Naive B cell (primary cell): Measurements from ENCODE around the gene CRTAC1. TPM values are rescaled to one million over a fixed set of nuclear protein-coding genes. Genes with fewer than 3 reads are reported as not detected.

Experiments
- ATAC-seq, 2 donors: fragments of 150-1000 bp; cut with Tn5 transposase; 2 replicates each; pipeline ENCODE4 v1.10.0; 2021; ENCODE audit warnings: low read depth in 2 of 2, mild to moderate bottlenecking in 2 of 2, moderate library complexity in 2 of 2
- DNase-seq: peaks from one replicate; pipeline ENCODE4 v3.0.0; 2022
- H3K27ac Mint-ChIP-seq, 6 donors: one replicate each; pipeline ENCODE4 v1.8.0; 2020 to 2022; ENCODE audit warnings: mild to moderate bottlenecking in 6 of 6, mixed read lengths in 6 of 6, moderate library complexity in 5 of 6, inconsistent platforms in 2 of 6
- H3K27me3 Mint-ChIP-seq, 3 donors: one replicate each; pipeline ENCODE4 v1.8.0; 2021 to 2022; ENCODE audit warnings: mixed read lengths in 3 of 3, mild to moderate bottlenecking in 1 of 3
- H3K36me3 Mint-ChIP-seq, 2 donors: one replicate each; pipeline ENCODE4 v1.8.0; 2020 to 2022; ENCODE audit warnings: mixed read lengths in 2 of 2, inconsistent platforms in 1 of 2, mild to moderate bottlenecking in 1 of 2
- H3K4me1 Mint-ChIP-seq, 3 donors: one replicate each; pipeline ENCODE4 v1.8.0; 2020 to 2022; ENCODE audit warnings: mixed read lengths in 3 of 3, inconsistent platforms in 1 of 3, mild to moderate bottlenecking in 1 of 3, moderate library complexity in 1 of 3
- H3K4me3 Mint-ChIP-seq, 8 donors: one replicate each; pipeline ENCODE4 v1.8.0; 2020 to 2022; ENCODE audit warnings: mild to moderate bottlenecking in 8 of 8, mixed read lengths in 8 of 8, moderate library complexity in 8 of 8, inconsistent platforms in 2 of 8
- H3K9me3 Mint-ChIP-seq, 7 donors: one replicate each; pipeline ENCODE4 v1.8.0; 2020 to 2022; ENCODE audit warnings: mixed read lengths in 7 of 7, mild to moderate bottlenecking in 5 of 7, inconsistent platforms in 2 of 7, moderate library complexity in 1 of 7
- polyA plus RNA-seq, 6 donors: library from polyadenylated mRNA; unstranded; fragments of 300-500 nt; fragmentation: Illumina TruSeq; gene quantifications; one replicate each; pipeline ENCODE4 v1.2.3, GENCODE V29; 2021; ENCODE audit warnings: low read depth in 6 of 6

CRTAC1 gene
- polyA plus RNA-seq, 6 donors from 2014 or later = not detected

- Mint-ChIP-seq H3K9me3 (peaks cover 0 to 17% (median 8%) of the 10 kb centered on the region in 7 donors), H3K4me3 (no peak overlapping the region), H3K27me3 (peaks cover 35 to 42% (median 42%) of the 10 kb centered on the region in 3 donors), H3K36me3 (no peaks in the 10 kb centered on the region), H3K27ac (no peak overlapping the region), H3K4me1 (no peaks in the 10 kb centered on the region)
- DNase-seq = no peak
- ATAC-seq = no peak
Measured at GRCh38 chr10:97940534-97940933, 89.9 kb downstream of the CRTAC1 start.

- DNase-seq (no peak), ATAC-seq (no peak)
- H3K36me3 Mint-ChIP-seq = no peaks in the 10 kb centered on the region
- no peaks in the 10 kb centered on the region for H3K4me1 Mint-ChIP-seq
- H3K4me3 Mint-ChIP-seq = peak overlapping the region in 1 of 8 donors; percentile 61
- H3K27me3 Mint-ChIP-seq = peaks cover 35 to 42% (median 37%) of the 10 kb centered on the region in 3 donors
- peak overlapping the region in 1 of 6 donors; percentile 74 for H3K27ac Mint-ChIP-seq
- peaks cover 0 to 7% (median 5%) of the 10 kb centered on the region in 7 donors for H3K9me3 Mint-ChIP-seq
Measured at GRCh38 chr10:97939446-97939990, 90.9 kb downstream of the CRTAC1 start.

- Mint-ChIP-seq H3K4me3 (peak overlapping the region in 1 of 8 donors; percentile 29), H3K36me3 (no peaks in the 10 kb centered on the region), H3K9me3 (peaks cover 0 to 3% (median 0%) of the 10 kb centered on the region in 7 donors), H3K27ac (no peak overlapping the region), H3K4me1 (no peaks in the 10 kb centered on the region), H3K27me3 (peaks cover 35 to 41% (median 37%) of the 10 kb centered on the region in 3 donors)
- ATAC-seq = no peak
- DNase-seq = no peak
Measured at GRCh38 chr10:97937928-97938327, 92.5 kb downstream of the CRTAC1 start.

GRCh38 chr10:97937054-97937453 lies 93.4 kb downstream of the CRTAC1 start:
- H3K27ac Mint-ChIP-seq = no peak overlapping the region
- peaks cover 38 to 42% (median 39%) of the 10 kb centered on the region in 3 donors for H3K27me3 Mint-ChIP-seq
- H3K36me3 Mint-ChIP-seq = no peaks in the 10 kb centered on the region
- H3K4me3 Mint-ChIP-seq = no peak overlapping the region
- H3K4me1 Mint-ChIP-seq = no peaks in the 10 kb centered on the region
- DNase-seq (no peak), ATAC-seq (no peak)
- peaks cover 0 to 2% (median 0%) of the 10 kb centered on the region in 7 donors for H3K9me3 Mint-ChIP-seq

GRCh38 chr10:97936126-97936525 lies 94.3 kb downstream of the CRTAC1 start:
- H3K9me3 Mint-ChIP-seq = peaks cover 0 to 2% (median 0%) of the 10 kb centered on the region in 7 donors
- H3K36me3 Mint-ChIP-seq = no peaks in the 10 kb centered on the region
- DNase-seq = no peak
- H3K27me3 Mint-ChIP-seq = peaks cover 32 to 36% (median 32%) of the 10 kb centered on the region in 3 donors
- no peak overlapping the region for H3K4me3 Mint-ChIP-seq
- no peak overlapping the region for H3K27ac Mint-ChIP-seq
- H3K4me1 Mint-ChIP-seq = no peaks in the 10 kb centered on the region
- no peak for ATAC-seq

- no peaks in the 10 kb centered on the region for H3K4me1 Mint-ChIP-seq
- peaks cover 24 to 34% (median 33%) of the 10 kb centered on the region in 3 donors for H3K27me3 Mint-ChIP-seq
- no peaks in the 10 kb centered on the region for H3K36me3 Mint-ChIP-seq
- H3K4me3 Mint-ChIP-seq = no peak overlapping the region
- peaks cover 0 to 2% (median 0%) of the 10 kb centered on the region in 7 donors for H3K9me3 Mint-ChIP-seq
- DNase-seq = no peak
- no peak for ATAC-seq
- no peak overlapping the region for H3K27ac Mint-ChIP-seq
Measured at GRCh38 chr10:97932932-97933530, 97.4 kb downstream of the CRTAC1 start.

- Mint-ChIP-seq H3K4me1 (no peaks in the 10 kb centered on the region), H3K36me3 (no peaks in the 10 kb centered on the region)
Measured at GRCh38 chr10:97931041-97931440, 99.4 kb downstream of the CRTAC1 start.

GRCh38 chr10:97928897-97929296 lies 101.5 kb downstream of the CRTAC1 start:
- ATAC-seq (no peak), DNase-seq (no peak)
- Mint-ChIP-seq H3K4me3 (no peak overlapping the region), H3K27me3 (peaks cover 13 to 61% (median 50%) of the 10 kb centered on the region in 3 donors), H3K27ac (peak overlapping the region in 2 of 6 donors; percentile 19 to 67), H3K4me1 (peaks cover 0 to 9% (median 0%) of the 10 kb centered on the region in 3 donors), H3K36me3 (peaks cover 0 to 14% of the 10 kb centered on the region in 2 donors), H3K9me3 (peaks cover 0 to 6% (median 2%) of the 10 kb centered on the region in 7 donors)

More at GRCh38 chr10:97931041-97931440, 99.4 kb downstream of the CRTAC1 start:
- H3K27me3 Mint-ChIP-seq = peaks cover 15 to 40% (median 36%) of the 10 kb centered on the region in 3 donors
- no peak overlapping the region for H3K4me3 Mint-ChIP-seq
- no peak overlapping the region for H3K27ac Mint-ChIP-seq
- no peak for DNase-seq
- H3K9me3 Mint-ChIP-seq = no peaks in the 10 kb centered on the region
- ATAC-seq = no peak

GRCh38 chr10:97927622-97928021 lies 102.8 kb downstream of the CRTAC1 start:
- ATAC-seq (no peak), DNase-seq (no peak)
- peaks cover 0 to 14% of the 10 kb centered on the region in 2 donors for H3K36me3 Mint-ChIP-seq
- H3K9me3 Mint-ChIP-seq = peaks cover 0 to 6% (median 2%) of the 10 kb centered on the region in 7 donors
- H3K27me3 Mint-ChIP-seq = peaks cover 13 to 59% (median 56%) of the 10 kb centered on the region in 3 donors
- H3K4me3 Mint-ChIP-seq = no peak overlapping the region
- H3K27ac Mint-ChIP-seq = no peak overlapping the region
- peaks cover 0 to 9% (median 0%) of the 10 kb centered on the region in 3 donors for H3K4me1 Mint-ChIP-seq

- ATAC-seq (no peak), DNase-seq (no peak)
- Mint-ChIP-seq H3K27me3 (peaks cover 10 to 53% (median 52%) of the 10 kb centered on the region in 3 donors), H3K4me3 (no peak overlapping the region), H3K36me3 (peaks cover 0 to 14% of the 10 kb centered on the region in 2 donors), H3K9me3 (peaks cover 0 to 6% (median 2%) of the 10 kb centered on the region in 7 donors), H3K4me1 (peaks cover 0 to 9% (median 0%) of the 10 kb centered on the region in 3 donors), H3K27ac (no peak overlapping the region)
Measured at GRCh38 chr10:97926055-97926454, 104.4 kb downstream of the CRTAC1 start.

- peaks cover 0 to 6% (median 2%) of the 10 kb centered on the region in 7 donors for H3K9me3 Mint-ChIP-seq
- H3K27me3 Mint-ChIP-seq = peaks cover 10 to 59% (median 58%) of the 10 kb centered on the region in 3 donors
- no peak overlapping the region for H3K4me3 Mint-ChIP-seq
- H3K27ac Mint-ChIP-seq = no peak overlapping the region
- H3K4me1 Mint-ChIP-seq = peaks cover 0 to 9% (median 0%) of the 10 kb centered on the region in 3 donors
- ATAC-seq (no peak), DNase-seq (no peak)
- H3K36me3 Mint-ChIP-seq = peaks cover 0 to 14% of the 10 kb centered on the region in 2 donors
Measured at GRCh38 chr10:97925308-97925938, 105.0 kb downstream of the CRTAC1 start.

GRCh38 chr10:97924678-97925077 lies 105.7 kb downstream of the CRTAC1 start:
- peaks cover 10 to 60% (median 60%) of the 10 kb centered on the region in 3 donors for H3K27me3 Mint-ChIP-seq
- H3K4me3 Mint-ChIP-seq = no peak overlapping the region
- DNase-seq (no peak), ATAC-seq (no peak)
- H3K4me1 Mint-ChIP-seq = peaks cover 0 to 9% (median 0%) of the 10 kb centered on the region in 3 donors
- H3K9me3 Mint-ChIP-seq = peaks cover 0 to 6% (median 2%) of the 10 kb centered on the region in 7 donors
- peaks cover 0 to 14% of the 10 kb centered on the region in 2 donors for H3K36me3 Mint-ChIP-seq
- H3K27ac Mint-ChIP-seq = no peak overlapping the region

- no peak for ATAC-seq
- no peak for DNase-seq
- no peak overlapping the region for H3K27ac Mint-ChIP-seq
- peaks cover 0 to 9% (median 0%) of the 10 kb centered on the region in 3 donors for H3K4me1 Mint-ChIP-seq
- no peak overlapping the region for H3K4me3 Mint-ChIP-seq
- H3K27me3 Mint-ChIP-seq = peaks cover 14 to 54% (median 53%) of the 10 kb centered on the region in 3 donors
- H3K9me3 Mint-ChIP-seq = peaks cover 0 to 6% (median 2%) of the 10 kb centered on the region in 7 donors
- peaks cover 0 to 14% of the 10 kb centered on the region in 2 donors for H3K36me3 Mint-ChIP-seq
Measured at GRCh38 chr10:97923476-97923875, 106.9 kb downstream of the CRTAC1 start.
